Effector memory CD8-positive, alpha-beta T cell (primary cell): Measurements from ENCODE around the gene G0S2.

Experiments
- ATAC-seq: fragments of 150-1000 bp; cut with Tn5 transposase; replicated peaks from 2 replicates; pipeline ENCODE4 v1.10.0; 2021; ENCODE audit warnings: mild to moderate bottlenecking, moderate library complexity
- DNase-seq, 3 experiments: peaks; one replicate each; pipeline ENCODE4 v3.0.0; 2021
- H3K27ac Mint-ChIP-seq, 2 donors: one replicate each; pipeline ENCODE4 v1.8.0; 2022; ENCODE audit warnings: mild to moderate bottlenecking in 2 of 2, mixed read lengths in 2 of 2, moderate library complexity in 2 of 2
- H3K27me3 Mint-ChIP-seq, 2 donors: one replicate each; pipeline ENCODE4 v1.8.0; 2022; ENCODE audit warnings: mixed read lengths in 2 of 2
- H3K36me3 Mint-ChIP-seq: one replicate; pipeline ENCODE4 v1.8.0; 2022; ENCODE audit warnings: mild to moderate bottlenecking, moderate library complexity, mixed read lengths; ENCODE audit not compliant: insufficient read depth
- H3K4me1 Mint-ChIP-seq, 2 donors: one replicate each; pipeline ENCODE4 v1.8.0; 2022; ENCODE audit warnings: low read depth in 2 of 2, mixed read lengths in 2 of 2
- H3K4me3 Mint-ChIP-seq, 2 donors: one replicate each; pipeline ENCODE4 v1.8.0; 2022; ENCODE audit warnings: mild to moderate bottlenecking in 2 of 2, mixed read lengths in 2 of 2, moderate library complexity in 2 of 2
- H3K9me3 Mint-ChIP-seq, 2 donors: one replicate each; pipeline ENCODE4 v1.8.0; 2022; ENCODE audit warnings: mixed read lengths in 2 of 2

Gene G0S2

DNA sequence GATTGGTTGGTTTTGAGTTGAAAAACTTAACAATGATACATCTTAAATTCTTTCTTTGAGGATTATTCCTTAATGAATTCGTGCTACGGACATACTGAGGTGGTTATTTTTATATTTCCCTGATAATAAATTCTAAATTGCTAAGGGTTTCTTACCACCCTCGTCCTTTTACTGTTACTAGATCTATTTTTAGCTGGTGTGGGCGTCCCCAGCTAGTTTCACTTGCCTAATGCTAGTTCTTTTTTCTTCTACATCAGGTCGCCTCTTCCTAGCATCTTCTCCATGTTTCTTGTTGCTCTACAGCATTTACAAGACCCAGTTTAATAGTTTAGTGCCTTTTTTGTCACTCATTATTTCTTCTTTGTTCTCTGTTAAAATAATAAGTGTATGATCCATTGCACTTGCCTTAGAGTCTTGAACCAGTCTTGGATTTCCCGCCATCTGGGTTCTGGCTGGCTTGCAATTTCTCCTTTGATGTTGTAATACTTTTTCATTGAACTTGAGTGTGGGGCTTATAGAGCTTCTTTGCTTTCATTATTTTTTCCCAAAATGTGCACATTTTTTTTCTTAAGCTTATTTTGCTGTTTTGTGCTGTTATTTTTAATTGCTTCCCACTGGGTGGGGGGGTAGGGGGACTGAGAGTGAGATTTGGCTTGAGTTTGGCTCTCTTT lies 28.8 kb downstream of the G0S2 start:
- DNase-seq (no peak), ATAC-seq (no peak)
- no peak overlapping the region for H3K4me3 Mint-ChIP-seq
- no peaks in the 10 kb centered on the region for H3K9me3 Mint-ChIP-seq
- H3K27ac Mint-ChIP-seq: no peak overlapping the region
- no peaks in the 10 kb centered on the region for H3K36me3 Mint-ChIP-seq
- no peaks in the 10 kb centered on the region for H3K4me1 Mint-ChIP-seq
- H3K27me3 Mint-ChIP-seq: peaks cover 9 to 22% of the 10 kb centered on the region in 2 donors

DNA sequence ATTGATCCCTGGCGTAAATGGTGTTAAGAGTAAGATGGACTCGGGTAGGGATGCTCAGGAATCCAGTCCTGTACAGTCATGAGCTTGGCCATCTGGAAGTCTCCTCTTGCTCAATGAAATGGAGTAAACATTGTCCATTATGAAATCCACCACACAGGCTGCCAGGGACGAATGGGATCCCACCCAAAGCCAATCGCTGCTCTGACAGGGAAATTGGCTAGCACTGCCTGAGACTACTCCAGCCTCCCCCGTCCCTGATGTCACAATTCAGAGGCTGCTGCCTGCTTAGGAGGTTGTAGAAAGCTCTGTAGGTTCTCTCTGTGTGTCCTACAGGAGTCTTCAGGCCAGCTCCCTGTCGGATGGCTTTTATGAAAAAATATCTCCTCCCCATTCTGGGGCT lies 29.4 kb downstream of the G0S2 start, which contains the start of gene HSD11B1:
Gene HSD11B1 (plus strand): TSS at position 263 of the 400 bp plus-strand sequence. CDS start 97 bp downstream, at position 360.
- Mint-ChIP-seq H3K9me3 (no peaks in the 10 kb centered on the region), H3K27ac (no peak within 1 kb of the TSS), H3K36me3 (no peaks in the 10 kb centered on the region), H3K4me3 (no peak within 1 kb of the TSS), H3K4me1 (no peaks in the 10 kb centered on the region), H3K27me3 (peaks cover 7 to 20% of the 10 kb centered on the region in 2 donors)
- ATAC-seq (no peak), DNase-seq (no peak)

DNA sequence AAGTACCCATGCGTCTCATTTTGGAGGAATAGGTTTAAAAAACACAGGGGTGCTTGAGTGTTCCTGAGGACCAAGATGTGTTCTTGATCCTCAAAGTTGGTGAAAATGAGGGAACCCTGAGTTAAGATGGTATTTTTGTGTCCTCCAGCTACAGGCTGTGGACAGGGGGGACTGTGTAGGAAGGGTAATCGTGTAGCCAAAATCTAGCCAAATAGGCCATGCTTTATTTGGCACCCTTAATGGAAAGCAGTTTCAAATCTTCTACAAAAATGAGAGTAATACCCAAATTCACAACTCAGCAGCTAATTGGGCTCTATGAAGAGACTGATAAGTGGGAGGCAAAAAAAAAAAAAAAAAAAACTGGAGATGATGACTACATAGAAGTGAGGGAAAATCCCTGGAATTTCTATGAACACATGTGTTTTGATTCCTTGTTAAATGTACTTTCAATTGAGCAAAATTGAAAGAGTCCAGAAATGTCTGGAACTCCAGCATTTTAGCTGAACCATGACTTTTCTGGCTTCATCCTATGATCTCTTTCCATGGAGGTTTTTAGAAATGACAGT lies 29.9 kb downstream of the G0S2 start:
- no peak overlapping the region for H3K4me3 Mint-ChIP-seq
- H3K4me1 Mint-ChIP-seq: no peaks in the 10 kb centered on the region
- H3K27ac Mint-ChIP-seq: no peak overlapping the region
- H3K9me3 Mint-ChIP-seq: no peaks in the 10 kb centered on the region
- H3K36me3 Mint-ChIP-seq: no peaks in the 10 kb centered on the region
- no peak for DNase-seq
- H3K27me3 Mint-ChIP-seq: peaks cover 7 to 20% of the 10 kb centered on the region in 2 donors
- no peak for ATAC-seq

DNA sequence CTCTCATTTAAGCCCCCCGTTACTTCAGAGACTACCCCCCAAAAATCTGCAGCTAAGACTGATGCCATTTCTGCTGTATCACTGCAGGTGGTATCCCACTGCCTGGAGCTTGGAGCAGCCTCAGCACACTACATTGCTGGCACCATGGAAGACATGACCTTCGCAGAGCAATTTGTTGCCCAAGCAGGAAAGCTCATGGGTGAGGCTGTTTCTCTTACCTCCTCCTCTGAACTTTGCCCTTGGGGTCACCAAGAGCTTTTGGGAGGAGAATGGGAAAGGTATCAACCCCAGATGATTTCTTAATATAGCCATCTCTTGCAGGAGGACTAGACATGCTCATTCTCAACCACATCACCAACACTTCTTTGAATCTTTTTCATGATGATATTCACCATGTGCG lies 31.4 kb downstream of the G0S2 start:
- no peaks in the 10 kb centered on the region for H3K9me3 Mint-ChIP-seq
- ATAC-seq (no peak), DNase-seq (no peak)
- H3K27me3 Mint-ChIP-seq: peaks cover 7 to 17% of the 10 kb centered on the region in 2 donors
- H3K4me3 Mint-ChIP-seq: no peak overlapping the region
- H3K27ac Mint-ChIP-seq: no peak overlapping the region
- H3K36me3 Mint-ChIP-seq: no peaks in the 10 kb centered on the region
- peaks cover 0 to 1% of the 10 kb centered on the region in 2 donors for H3K4me1 Mint-ChIP-seq

DNA sequence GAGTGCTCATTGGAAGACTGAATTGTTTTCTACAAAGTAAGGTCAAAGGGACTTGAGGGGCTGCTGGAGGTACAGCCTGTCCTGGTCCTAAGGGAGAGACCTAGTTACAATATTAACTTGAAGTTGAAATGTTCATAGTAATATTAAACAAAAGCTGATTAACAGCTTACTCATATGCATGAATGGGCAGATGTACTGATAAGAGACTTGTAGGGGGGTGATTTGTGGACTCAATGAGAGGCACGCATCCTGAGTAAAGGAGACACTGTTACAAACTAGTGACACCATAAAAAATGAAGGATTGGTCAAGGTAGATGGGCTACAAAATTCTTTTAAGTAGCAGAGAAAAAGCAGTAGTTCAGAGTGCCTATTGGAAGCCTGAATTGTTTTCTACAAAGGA lies 32.1 kb downstream of the G0S2 start:
- Mint-ChIP-seq H3K9me3 (no peaks in the 10 kb centered on the region), H3K4me1 (peaks cover 0 to 1% of the 10 kb centered on the region in 2 donors), H3K4me3 (no peak overlapping the region), H3K36me3 (no peaks in the 10 kb centered on the region), H3K27me3 (peaks cover 7 to 12% of the 10 kb centered on the region in 2 donors), H3K27ac (no peak overlapping the region)
- DNase-seq: no peak
- no peak for ATAC-seq

DNA sequence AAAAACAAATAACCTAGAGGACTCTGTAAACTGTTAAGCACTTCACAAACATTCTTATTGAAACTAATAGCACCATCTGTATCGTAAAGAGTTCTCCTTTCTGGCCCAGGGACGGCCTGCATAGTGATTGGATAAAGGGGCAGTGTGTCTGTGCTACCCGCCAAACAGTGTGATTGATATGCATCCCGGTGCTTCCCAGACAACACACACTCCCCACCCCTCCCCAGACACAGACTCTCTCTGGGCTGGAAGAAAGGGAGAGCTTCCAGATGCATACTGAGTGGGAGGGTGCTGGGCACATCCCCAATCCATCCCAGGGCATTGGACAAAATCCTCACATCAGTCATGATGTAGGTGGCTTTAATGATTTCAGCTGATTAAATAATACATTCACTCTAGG lies 33.1 kb downstream of the G0S2 start:
- H3K9me3 Mint-ChIP-seq: no peaks in the 10 kb centered on the region
- H3K27ac Mint-ChIP-seq: no peak overlapping the region
- no peak overlapping the region for H3K4me3 Mint-ChIP-seq
- ATAC-seq (no peak), DNase-seq (no peak)
- H3K36me3 Mint-ChIP-seq: no peaks in the 10 kb centered on the region
- H3K27me3 Mint-ChIP-seq: peaks cover 7 to 12% of the 10 kb centered on the region in 2 donors
- peaks cover 0 to 1% of the 10 kb centered on the region in 2 donors for H3K4me1 Mint-ChIP-seq

DNA sequence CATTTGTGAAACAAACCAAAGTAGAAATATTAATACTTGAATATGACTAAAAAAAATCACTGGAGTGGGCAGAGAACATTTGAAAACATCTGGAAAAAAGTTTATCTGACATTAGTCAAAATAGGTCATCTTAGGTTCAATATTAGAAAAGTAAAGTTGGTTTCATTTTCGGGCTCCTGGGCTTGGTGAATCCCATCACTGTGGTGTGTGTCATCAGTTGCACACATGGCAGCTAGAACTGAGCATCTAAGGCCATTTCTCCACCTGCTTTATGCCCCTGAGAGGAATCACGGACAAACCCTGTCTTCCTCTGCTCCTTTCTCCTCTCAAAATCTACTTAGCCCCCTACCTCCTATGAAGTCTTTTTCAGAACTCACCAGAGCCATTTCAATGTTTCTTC lies 34.9 kb downstream of the G0S2 start:
- Mint-ChIP-seq H3K4me1 (peaks cover 0 to 1% of the 10 kb centered on the region in 2 donors), H3K27me3 (peaks cover 0 to 4% of the 10 kb centered on the region in 2 donors), H3K36me3 (no peaks in the 10 kb centered on the region), H3K4me3 (no peak overlapping the region), H3K9me3 (no peaks in the 10 kb centered on the region), H3K27ac (no peak overlapping the region)
- ATAC-seq (no peak), DNase-seq (no peak)

DNA sequence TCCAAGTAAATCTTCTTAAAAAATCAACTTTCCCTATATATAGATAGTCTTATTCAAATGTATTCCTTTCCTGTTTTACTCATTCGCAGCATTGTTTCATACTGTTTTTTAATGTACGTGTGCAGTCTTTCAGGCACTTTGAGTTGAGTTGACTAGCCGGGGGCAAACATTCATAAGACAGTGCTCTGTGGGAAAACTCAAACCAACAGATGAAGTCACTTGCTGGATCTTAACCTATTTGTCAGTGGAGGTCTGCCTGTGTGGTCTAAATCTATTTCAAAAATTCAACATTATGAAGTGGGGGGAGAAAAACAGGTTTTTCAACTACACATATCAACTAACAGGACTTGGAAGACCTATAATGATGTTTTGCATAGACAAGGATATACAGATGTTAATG lies 35.6 kb downstream of the G0S2 start:
- no peak for ATAC-seq
- Mint-ChIP-seq H3K9me3 (no peaks in the 10 kb centered on the region), H3K4me1 (peaks cover 0 to 1% of the 10 kb centered on the region in 2 donors)

DNA sequence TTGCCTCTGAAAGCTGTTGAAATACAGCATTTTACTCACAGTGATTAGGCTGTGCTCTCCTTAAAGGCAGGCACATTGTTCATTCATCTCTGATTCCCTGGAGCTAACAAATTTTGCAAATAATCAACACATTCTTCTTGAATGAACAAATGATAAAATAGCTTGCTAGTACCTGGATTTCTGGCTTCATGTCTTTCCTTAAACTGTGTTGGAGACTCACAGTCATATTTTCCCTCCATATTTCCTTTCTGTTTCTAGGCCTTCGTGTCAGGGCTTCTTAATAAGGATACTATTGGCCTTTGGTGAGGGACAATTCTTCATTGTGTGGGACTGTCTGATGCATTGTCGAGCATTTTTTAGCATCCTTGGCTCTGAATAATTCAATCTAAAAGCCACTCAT lies 39.1 kb downstream of the G0S2 start:
- no peaks in the 10 kb centered on the region for H3K36me3 Mint-ChIP-seq
- no peak overlapping the region for H3K4me3 Mint-ChIP-seq
- no peaks in the 10 kb centered on the region for H3K27me3 Mint-ChIP-seq
- no peaks in the 10 kb centered on the region for H3K9me3 Mint-ChIP-seq
- H3K4me1 Mint-ChIP-seq: peaks cover 0 to 1% of the 10 kb centered on the region in 2 donors
- ATAC-seq: no peak
- H3K27ac Mint-ChIP-seq: peak overlapping the region in 1 of 2 donors; percentile 8
- DNase-seq: no peak

More for the DNA sequence above, 35.6 kb downstream of the G0S2 start:
- no peak for DNase-seq
- Mint-ChIP-seq H3K27ac (no peak overlapping the region), H3K36me3 (no peaks in the 10 kb centered on the region), H3K4me3 (no peak overlapping the region), H3K27me3 (no peaks in the 10 kb centered on the region)

DNA sequence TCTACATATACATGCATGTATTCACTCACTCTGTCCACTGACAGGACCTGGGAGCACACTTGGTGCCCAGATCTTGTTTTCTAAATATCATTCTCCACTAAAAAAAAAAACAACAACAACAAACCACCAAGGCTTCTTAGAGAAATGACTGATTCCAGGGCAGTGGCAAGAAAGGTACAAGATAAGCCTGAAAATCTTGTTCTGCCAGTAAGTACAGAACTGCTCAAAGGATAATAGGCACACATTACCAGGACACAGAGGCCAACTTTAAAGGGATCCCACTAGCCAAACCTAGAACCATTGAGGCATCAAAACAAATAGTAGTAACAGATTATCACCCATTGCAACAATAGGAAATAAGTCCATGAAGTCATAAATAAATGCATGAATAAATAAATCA lies 40.1 kb downstream of the G0S2 start:
- Mint-ChIP-seq H3K9me3 (no peaks in the 10 kb centered on the region), H3K27ac (no peak overlapping the region), H3K36me3 (no peaks in the 10 kb centered on the region), H3K4me1 (peaks cover 0 to 1% of the 10 kb centered on the region in 2 donors), H3K27me3 (no peaks in the 10 kb centered on the region), H3K4me3 (no peak overlapping the region)
- no peak for DNase-seq
- ATAC-seq: no peak

DNA sequence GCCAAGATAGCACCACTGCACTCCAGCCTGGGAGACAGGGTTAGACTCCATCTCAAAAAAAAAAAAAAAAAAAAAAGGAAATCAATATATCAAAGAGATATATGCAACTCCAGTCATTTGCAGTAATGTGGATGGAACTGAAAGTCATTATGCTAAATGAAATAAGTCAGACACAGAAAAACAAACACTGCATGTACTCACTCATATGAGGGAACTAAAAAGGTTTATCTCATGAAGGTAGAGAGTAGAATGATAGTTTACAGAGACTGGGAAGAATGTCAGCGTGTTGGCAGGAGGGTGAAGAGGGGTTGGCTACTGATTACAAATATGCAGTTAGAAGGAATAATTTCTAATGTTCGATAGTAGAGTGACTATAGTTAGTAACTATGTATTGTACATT lies 42.6 kb downstream of the G0S2 start:
- Mint-ChIP-seq H3K9me3 (no peaks in the 10 kb centered on the region), H3K36me3 (peaks cover 5% of the 10 kb centered on the region), H3K4me1 (no peaks in the 10 kb centered on the region), H3K27me3 (no peaks in the 10 kb centered on the region), H3K4me3 (no peak overlapping the region), H3K27ac (no peak overlapping the region)
- no peak for ATAC-seq
- DNase-seq: no peak

DNA sequence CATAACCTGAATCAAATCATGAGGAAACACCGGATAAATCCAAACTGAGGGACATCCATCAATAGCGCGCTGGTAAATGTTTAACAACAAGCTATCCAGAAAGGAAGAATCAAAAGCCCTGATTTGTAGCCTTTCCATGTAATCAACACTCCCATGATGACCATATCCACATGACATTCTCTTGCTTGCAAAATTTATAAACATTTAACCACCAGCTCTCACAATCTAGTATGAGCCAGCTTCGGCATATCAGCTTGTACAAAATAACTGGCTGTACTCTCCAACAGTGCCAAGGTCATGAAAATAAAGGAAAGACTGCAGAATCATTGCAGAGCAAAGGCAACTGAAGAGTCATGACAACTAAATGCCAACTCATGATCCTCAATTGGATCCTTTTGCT lies 45.1 kb downstream of the G0S2 start:
- Mint-ChIP-seq H3K4me3 (no peak overlapping the region), H3K4me1 (no peaks in the 10 kb centered on the region), H3K36me3 (peaks cover 5% of the 10 kb centered on the region), H3K27me3 (no peaks in the 10 kb centered on the region), H3K27ac (no peak overlapping the region), H3K9me3 (no peaks in the 10 kb centered on the region)
- DNase-seq: no peak
- ATAC-seq: no peak

DNA sequence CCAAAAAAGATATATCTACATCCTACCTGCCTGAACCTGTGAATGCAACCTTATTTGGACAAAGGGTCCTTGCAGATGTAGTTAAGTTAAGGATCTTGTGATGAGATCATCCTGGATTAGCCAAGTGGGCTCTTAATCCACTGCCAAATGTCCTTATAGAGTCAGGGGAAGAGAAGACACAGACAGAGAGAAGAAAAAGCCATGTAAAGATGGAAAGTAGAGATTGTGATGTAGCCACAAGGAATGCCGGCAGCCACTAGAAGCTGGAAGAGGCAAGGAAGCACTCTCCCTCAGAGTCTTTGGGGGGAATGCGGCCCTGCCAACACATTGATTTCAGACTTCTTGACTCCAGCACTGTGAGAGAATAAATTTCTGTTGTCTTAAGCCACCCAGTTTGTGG lies 45.6 kb downstream of the G0S2 start:
- Mint-ChIP-seq H3K4me3 (no peak overlapping the region), H3K27ac (no peak overlapping the region), H3K4me1 (no peaks in the 10 kb centered on the region), H3K36me3 (peaks cover 5% of the 10 kb centered on the region), H3K27me3 (no peaks in the 10 kb centered on the region), H3K9me3 (no peaks in the 10 kb centered on the region)
- DNase-seq (no peak), ATAC-seq (no peak)

DNA sequence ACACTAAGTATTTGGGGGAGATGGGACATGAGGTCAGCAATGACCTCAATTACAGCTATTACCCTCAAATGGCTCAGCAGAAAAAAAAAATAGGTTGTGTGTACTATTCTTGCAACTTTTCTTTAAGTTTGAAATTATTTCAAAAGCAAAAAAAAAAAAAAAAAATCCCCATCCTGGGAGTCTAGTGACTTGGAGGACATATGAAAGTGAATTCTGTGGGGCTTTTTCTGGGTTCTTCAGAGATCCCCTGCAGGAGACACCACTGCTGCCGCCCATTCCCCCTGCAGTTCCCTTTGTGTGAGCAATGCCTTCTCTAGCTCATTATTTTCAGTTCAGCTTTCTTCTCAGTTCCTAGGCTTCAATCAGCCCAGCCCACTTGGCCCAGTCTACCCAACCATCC lies 46.1 kb downstream of the G0S2 start:
- H3K36me3 Mint-ChIP-seq: peaks cover 5% of the 10 kb centered on the region
- no peak overlapping the region for H3K4me3 Mint-ChIP-seq
- H3K4me1 Mint-ChIP-seq: no peaks in the 10 kb centered on the region
- H3K27ac Mint-ChIP-seq: no peak overlapping the region
- ATAC-seq (no peak), DNase-seq (no peak)
- no peaks in the 10 kb centered on the region for H3K9me3 Mint-ChIP-seq
- H3K27me3 Mint-ChIP-seq: no peaks in the 10 kb centered on the region
